MM.1S (cell line): Measurements from ENCODE around the gene DOCK4.

Experiments
- EZH2 ChIP-seq: fragments of 300-600 bp; sonication (generic); optimal IDR thresholded peaks from 2 replicates; pipeline ENCODE3; 2017; ENCODE audit warnings: low read depth, mild to moderate bottlenecking, antibody characterized with exemption, low read length, mixed read lengths
- EZH2phosphoT487 ChIP-seq: fragments of 300-600 bp; sonication (generic); IDR thresholded peaks from 2 replicates; pipeline ENCODE4 v1.6.1; 2018; ENCODE audit warnings: antibody characterized with exemption, low read length
- TF ChIP-seq, protein P1 (sequence below): fragments of 300-600 bp; sonication (generic); IDR thresholded peaks from 2 replicates; pipeline ENCODE4 v1.5.1; 2016; ENCODE audit warnings: antibody characterized with exemption, low read length, mixed read lengths

- TF ChIP-seq, protein P1, sequence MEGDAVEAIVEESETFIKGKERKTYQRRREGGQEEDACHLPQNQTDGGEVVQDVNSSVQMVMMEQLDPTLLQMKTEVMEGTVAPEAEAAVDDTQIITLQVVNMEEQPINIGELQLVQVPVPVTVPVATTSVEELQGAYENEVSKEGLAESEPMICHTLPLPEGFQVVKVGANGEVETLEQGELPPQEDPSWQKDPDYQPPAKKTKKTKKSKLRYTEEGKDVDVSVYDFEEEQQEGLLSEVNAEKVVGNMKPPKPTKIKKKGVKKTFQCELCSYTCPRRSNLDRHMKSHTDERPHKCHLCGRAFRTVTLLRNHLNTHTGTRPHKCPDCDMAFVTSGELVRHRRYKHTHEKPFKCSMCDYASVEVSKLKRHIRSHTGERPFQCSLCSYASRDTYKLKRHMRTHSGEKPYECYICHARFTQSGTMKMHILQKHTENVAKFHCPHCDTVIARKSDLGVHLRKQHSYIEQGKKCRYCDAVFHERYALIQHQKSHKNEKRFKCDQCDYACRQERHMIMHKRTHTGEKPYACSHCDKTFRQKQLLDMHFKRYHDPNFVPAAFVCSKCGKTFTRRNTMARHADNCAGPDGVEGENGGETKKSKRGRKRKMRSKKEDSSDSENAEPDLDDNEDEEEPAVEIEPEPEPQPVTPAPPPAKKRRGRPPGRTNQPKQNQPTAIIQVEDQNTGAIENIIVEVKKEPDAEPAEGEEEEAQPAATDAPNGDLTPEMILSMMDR, result no peak
- TF ChIP-seq EZH2 (no peak), EZH2phosphoT487 (no peak)
Measured at GRCh38 chr7:112052498-112052897, 153.7 kb downstream of the DOCK4 start.
